SH-SY5Y (cell line): ENCODE results near the gene MAPKAPK3.

Experiments
- GATA2 ChIP-seq: IDR thresholded peaks from 2 replicates; pipeline ENCODE4 v1.6.1; 2011; ENCODE audit warnings: mild to moderate bottlenecking, low read depth, low read length
- GATA3 ChIP-seq: IDR thresholded peaks from 2 replicates; pipeline ENCODE4 v1.6.1; 2011; ENCODE audit warnings: low read depth, mild to moderate bottlenecking, low read length, moderate library complexity

The MAPKAPK3 gene

DNA sequence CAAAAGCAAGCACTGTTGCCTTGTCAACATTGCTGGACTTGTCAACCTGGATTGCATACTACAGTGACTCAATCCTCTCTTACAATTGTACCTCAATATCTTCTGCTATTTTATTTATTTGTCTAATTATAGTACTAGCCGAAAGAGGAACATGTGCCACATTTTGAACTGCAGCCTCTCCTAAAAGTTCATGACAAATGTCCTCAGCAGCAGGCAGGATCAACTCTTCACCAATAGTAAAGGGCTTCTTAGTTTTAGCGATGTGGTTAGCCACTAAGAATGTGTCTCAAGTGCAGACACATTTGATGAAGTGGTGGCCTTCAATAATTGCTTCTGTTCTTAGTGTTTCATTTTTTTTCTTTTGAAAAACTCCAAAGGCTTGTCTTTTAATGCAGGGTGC lies 71.0 kb downstream of the MAPKAPK3 start:
- no peak for TF ChIP-seq GATA2
- TF ChIP-seq GATA3 = no peak

DNA sequence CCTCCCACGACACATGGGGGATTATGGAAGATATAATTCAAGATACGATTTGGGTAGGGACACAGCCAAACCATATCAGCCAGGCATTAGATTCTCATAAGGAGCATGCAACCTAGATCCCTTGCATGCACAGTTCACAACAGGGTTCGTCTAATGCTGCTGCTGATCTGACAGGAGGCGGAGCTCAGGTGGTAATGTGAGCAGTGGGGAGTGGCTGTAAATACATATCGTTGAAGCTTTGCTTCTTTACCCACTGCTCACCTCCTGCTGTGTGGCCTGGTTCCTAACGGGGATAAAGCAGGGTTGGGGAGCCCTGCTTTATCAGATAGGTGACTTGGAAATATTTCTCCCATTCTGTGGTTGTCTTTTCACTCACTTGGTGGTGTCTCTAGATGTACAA lies 72.6 kb downstream of the MAPKAPK3 start:
- TF ChIP-seq GATA3 (no peak), GATA2 (no peak)

- TF ChIP-seq GATA2 = no peak
- TF ChIP-seq GATA3 = no peak
Measured at GRCh38 chr3:50695031-50695430, 78.1 kb downstream of the MAPKAPK3 start.

DNA sequence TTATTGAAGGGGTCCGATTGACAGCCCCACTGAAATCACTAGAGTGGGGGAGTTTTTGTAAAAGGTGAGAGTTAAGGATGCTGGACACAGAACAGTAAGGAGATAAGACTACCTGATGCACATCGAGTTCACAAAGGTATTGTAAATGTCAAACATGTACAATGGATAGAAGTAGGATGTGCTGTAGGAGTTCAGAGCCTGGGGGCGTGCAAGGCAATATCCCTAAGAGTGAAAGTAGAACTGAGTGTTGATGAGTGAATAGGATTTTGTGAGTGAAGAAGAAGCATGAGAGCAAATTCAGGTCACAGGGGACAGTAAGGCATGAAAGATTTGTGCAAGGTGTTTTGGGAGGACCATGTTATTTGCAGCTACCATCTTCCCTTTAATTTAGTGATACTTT lies 79.3 kb downstream of the MAPKAPK3 start:
- TF ChIP-seq GATA3 (no peak), GATA2 (no peak)

DNA sequence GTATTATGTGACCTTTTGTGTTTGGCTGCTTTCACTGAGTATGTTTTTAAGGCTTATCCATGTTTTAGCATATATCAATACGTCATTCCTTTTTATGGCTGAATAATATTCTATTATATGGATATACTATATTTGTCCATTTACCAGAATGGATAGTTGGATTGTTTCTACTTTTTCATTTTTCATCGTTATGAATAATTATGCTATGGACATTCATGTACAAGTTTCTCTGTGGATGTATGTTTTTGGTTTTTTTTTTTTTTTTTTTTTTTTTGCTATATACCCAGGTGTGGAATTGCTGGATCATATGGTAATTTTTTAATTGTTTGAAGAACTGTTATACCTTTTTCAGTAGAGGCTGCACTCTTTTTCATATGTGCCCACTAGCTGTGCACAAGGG lies 81.3 kb downstream of the MAPKAPK3 start:
- TF ChIP-seq GATA3 = no peak
- TF ChIP-seq GATA2 = no peak
